ENCODE results near the gene SNX5.

SNX5 gene

GRCh38 chr20:17995967-17996819, 27.6 kb upstream of the SNX5 start:
- H3K4me3 ChIP-seq (ENCODE audit: low read depth, low read length): no peak overlapping the region

GRCh38 chr20:17993546-17993945, 25.0 kb upstream of the SNX5 start:
- DNase-seq (ENCODE audit: low read depth): no peak

More at GRCh38 chr20:17995967-17996819, 27.6 kb upstream of the SNX5 start:
- no peak for DNase-seq (ENCODE audit: low read depth)

GRCh38 chr20:17992847-17993513, 24.4 kb upstream of the SNX5 start:
- no peak for DNase-seq (ENCODE audit: low read depth)

More at GRCh38 chr20:17993546-17993945, 25.0 kb upstream of the SNX5 start:
- H3K4me3 ChIP-seq (ENCODE audit: low read depth, low read length): no peak overlapping the region

GRCh38 chr20:17992224-17992637, 23.6 kb upstream of the SNX5 start:
- DNase-seq (ENCODE audit: low read depth): no peak
- H3K4me3 ChIP-seq (ENCODE audit: low read depth, low read length): no peak overlapping the region

More at GRCh38 chr20:17992847-17993513, 24.4 kb upstream of the SNX5 start:
- H3K4me3 ChIP-seq (ENCODE audit: low read depth, low read length): no peak overlapping the region

- DNase-seq (ENCODE audit: low read depth): no peak
- H3K4me3 ChIP-seq (ENCODE audit: low read depth, low read length): no peak overlapping the region
These were observed 21.8 kb upstream of the SNX5 start for GRCh38 chr20:17990278-17990972.

GRCh38 chr20:17987988-17988387, 19.4 kb upstream of the SNX5 start:
- DNase-seq (ENCODE audit: low read depth): no peak
- no peak overlapping the region for H3K4me3 ChIP-seq (ENCODE audit: low read depth, low read length)

GRCh38 chr20:17985388-17986018, 16.9 kb upstream of the SNX5 start:
- H3K4me3 ChIP-seq (ENCODE audit: low read depth, low read length): no peak overlapping the region
- DNase-seq (ENCODE audit: low read depth): no peak

GRCh38 chr20:17976305-17976704, 7.7 kb upstream of the SNX5 start:
- no peak overlapping the region for H3K4me3 ChIP-seq (ENCODE audit: low read depth, low read length)
- no peak for DNase-seq (ENCODE audit: low read depth)

- peak overlapping the region; percentile 98 for H3K4me3 ChIP-seq (ENCODE audit: low read depth, low read length)
- DNase-seq (ENCODE audit: low read depth): no peak
These were observed 3.5 kb upstream of the SNX5 start for GRCh38 chr20:17972121-17972520.

- H3K4me3 ChIP-seq (ENCODE audit: low read depth, low read length): peak overlapping the region; percentile 98
- peak; percentile 38 for DNase-seq (ENCODE audit: low read depth)
These were observed 2.9 kb upstream of the SNX5 start for GRCh38 chr20:17971300-17972013.

- peak overlapping the region; percentile 98 for H3K4me3 ChIP-seq (ENCODE audit: low read depth, low read length)
- DNase-seq (ENCODE audit: low read depth): no peak
These were observed 1.4 kb upstream of the SNX5 start for GRCh38 chr20:17969884-17970409.

GRCh38 chr20:17969278-17969883, 787 bp upstream of the SNX5 start:
- peak overlapping the region; percentile 98 for H3K4me3 ChIP-seq (ENCODE audit: low read depth, low read length)
- DNase-seq (ENCODE audit: low read depth): no peak

GRCh38 chr20:17967521-17968365, 851 bp downstream of the SNX5 start:
- DNase-seq (ENCODE audit: low read depth): no peak
- peak overlapping the region; percentile 98 for H3K4me3 ChIP-seq (ENCODE audit: low read depth, low read length)

- DNase-seq (ENCODE audit: low read depth): no peak
- peak overlapping the region; percentile 98 for H3K4me3 ChIP-seq (ENCODE audit: low read depth, low read length)
These were observed 1.9 kb downstream of the SNX5 start for GRCh38 chr20:17966432-17967310.

- no peak for DNase-seq (ENCODE audit: low read depth)
- peak overlapping the region; percentile 98 for H3K4me3 ChIP-seq (ENCODE audit: low read depth, low read length)
These were observed 3.4 kb downstream of the SNX5 start for GRCh38 chr20:17965042-17965697.

GRCh38 chr20:17964632-17965031, 4.0 kb downstream of the SNX5 start:
- DNase-seq (ENCODE audit: low read depth): no peak
- no peak overlapping the region for H3K4me3 ChIP-seq (ENCODE audit: low read depth, low read length)

Measured in skeletal muscle cell (primary cell).